ENCODE results near the gene DDIAS. TPM values are rescaled to one million over a fixed set of nuclear protein-coding genes. Genes with fewer than 3 reads are reported as not detected.
"Not testable (repeated sequence)": the region's sequence is repeated elsewhere in the genome, so short reads cannot be mapped to it uniquely, and the experiment has no call there.

DDIAS gene
- total and polyA plus RNA-seq, 7 experiments from 2014 or later = 0.25 to 12.7 (median 1.1) TPM

DNA sequence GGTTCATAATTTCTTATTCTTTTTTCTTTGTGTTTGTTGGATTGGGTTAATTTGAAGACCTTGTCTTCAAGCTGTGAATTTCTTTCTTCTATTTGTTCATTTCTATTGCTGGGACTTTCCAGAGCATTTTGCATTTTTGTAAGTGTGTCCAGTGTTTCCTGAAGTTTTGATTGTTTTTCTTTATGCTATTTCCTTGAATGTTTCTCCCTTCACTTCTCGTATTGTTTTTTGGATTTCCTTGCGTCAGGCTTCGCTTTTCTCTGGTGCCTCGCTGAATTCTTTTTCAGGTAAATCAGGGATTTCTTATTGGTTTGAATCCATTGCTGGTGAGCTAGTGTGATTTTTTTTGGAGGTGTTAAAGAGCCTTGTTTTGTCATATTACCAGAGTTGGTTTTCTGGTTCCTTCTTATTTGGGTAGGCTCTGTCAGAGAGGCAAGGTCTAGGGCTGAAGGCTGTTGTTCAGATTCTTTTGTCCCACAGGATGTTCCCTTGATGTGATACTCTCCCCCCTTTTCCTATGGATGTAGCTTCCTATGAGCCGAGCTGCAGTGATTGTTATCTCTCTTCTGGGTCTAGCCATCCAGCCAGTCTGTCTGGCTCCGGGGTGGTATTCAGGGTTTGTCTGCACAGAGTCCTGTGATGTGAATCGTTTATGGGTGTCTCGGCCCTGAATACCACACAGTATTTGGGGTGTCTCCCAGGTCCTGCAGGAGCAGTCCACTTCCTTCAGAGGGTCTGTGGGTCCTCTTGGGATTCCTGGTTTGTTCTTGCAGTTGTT, 21.0 kb downstream of the DDIAS start:
- peaks cover 10 to 24% of the 10 kb centered on the region in 2 donors for H3K4me1 ChIP-seq (ENCODE audit: control insufficient read depth in 2 of 2, insufficient read depth in 2 of 2, low read length in 2 of 2)
- intact Hi-C loops (cut with micrococcal nuclease) = loop anchor here in 1 of 2 donors (5.0 kb wide), 1 partner anchor 235 kb away; the partner anchor contains the start of gene PCF11
- not testable (repeated sequence) for H3K4me3 ChIP-seq (ENCODE audit: low read length); H3K9me3 ChIP-seq (ENCODE audit: control insufficient read depth in 2 of 3, low read length in 3 of 3); DNase-seq; ATAC-seq; H3K27me3 Mint-ChIP-seq; H3K36me3 ChIP-seq (ENCODE audit: control insufficient read depth in 2 of 3, insufficient read depth in 3 of 3, low read length in 3 of 3); H3K27me3 ChIP-seq (ENCODE audit: control insufficient read depth in 2 of 2, insufficient read depth in 2 of 2, low read length in 2 of 2); H3K27ac ChIP-seq (ENCODE audit: low read depth, low read length)
- H3K4me1 Mint-ChIP-seq = peaks cover 19 to 69% (median 61%) of the 10 kb centered on the region in 7 donors
- CTCF ChIA-PET = interaction anchor here (1.1 kb wide), 2 partner anchors 10 to 35 kb away, joined by 3 read pairs; no protein-coding TSS in a partner anchor
- H3K27ac Mint-ChIP-seq = peak overlapping the region in 7 of 9 donors; percentile 19 to 89 (median 71)
- peaks cover 8 to 37% (median 18%) of the 10 kb centered on the region in 5 donors for H3K36me3 Mint-ChIP-seq
- POLR2A ChIA-PET = interaction anchor here (0.6 to 2.4 kb wide), 7 partner anchors 9 to 78 kb away, joined by 3 to 15 read pairs (median 4); no protein-coding TSS in a partner anchor
- peaks cover 4 to 33% (median 12%) of the 10 kb centered on the region in 11 donors for H3K9me3 Mint-ChIP-seq
- peak overlapping the region in 4 of 10 donors; percentile 10 to 61 (median 26) for H3K4me3 Mint-ChIP-seq

DNA sequence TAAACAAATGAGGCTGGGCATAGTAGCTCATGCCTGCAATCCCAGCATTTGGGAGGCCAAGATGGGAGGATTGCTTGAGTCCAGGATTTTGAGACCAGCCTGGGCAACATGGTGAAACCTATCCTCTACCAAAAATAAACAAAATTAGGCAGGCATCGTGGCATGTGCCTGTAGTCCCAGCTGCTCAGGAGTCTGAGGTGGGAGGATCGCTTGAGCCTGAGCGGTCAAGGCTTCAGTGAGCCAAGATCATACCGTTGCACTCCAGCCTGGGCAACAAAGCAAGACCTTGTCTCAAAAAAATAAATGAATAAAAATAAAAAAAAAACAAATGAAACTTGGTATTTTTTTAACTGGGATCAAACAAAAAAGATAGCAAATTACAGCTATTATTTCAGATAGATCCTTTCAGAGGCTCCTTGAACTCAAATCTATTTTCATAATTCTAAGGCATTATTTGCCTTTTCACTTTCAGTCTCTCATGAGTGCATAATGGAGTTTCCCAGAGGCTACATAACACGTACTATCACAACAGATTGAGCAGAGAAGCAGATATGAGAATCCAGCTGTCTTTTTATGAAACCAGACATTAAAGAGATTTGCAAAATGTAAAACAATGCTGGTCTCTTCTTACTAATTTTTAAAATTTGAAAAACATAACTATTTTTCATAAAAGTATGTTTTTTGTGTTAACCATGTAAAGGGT, 23.1 kb downstream of the DDIAS start:
- Histone ChIP-seq H3K36me3 (ENCODE audit: control insufficient read depth in 2 of 3, insufficient read depth in 3 of 3, low read length in 3 of 3) (no peaks in the 10 kb centered on the region), H3K27me3 (ENCODE audit: control insufficient read depth in 2 of 2, insufficient read depth in 2 of 2, low read length in 2 of 2) (no peaks in the 10 kb centered on the region), H3K4me1 (ENCODE audit: control insufficient read depth in 2 of 2, insufficient read depth in 2 of 2, low read length in 2 of 2) (peaks cover 10 to 25% of the 10 kb centered on the region in 2 donors), H3K27ac (ENCODE audit: low read depth, low read length) (no peak overlapping the region), H3K4me3 (ENCODE audit: low read length) (no peak overlapping the region), H3K9me3 (ENCODE audit: control insufficient read depth in 2 of 3, low read length in 3 of 3) (no peaks in the 10 kb centered on the region)
- ChIA-PET CTCF (interaction anchor here (0.7 to 1.5 kb wide), 5 partner anchors 21 to 325 kb away, joined by 3 to 4 read pairs (median 4); partner anchors contain the start of gene RAB30), POLR2A (interaction anchor here (0.6 to 3.5 kb wide), 9 partner anchors 10 to 240 kb away, joined by 3 to 27 read pairs (median 5); partner anchors contain the start of gene DDIAS)
- Mint-ChIP-seq H3K27ac (no peak overlapping the region), H3K4me3 (no peak overlapping the region), H3K36me3 (peaks cover 0 to 18% (median 6%) of the 10 kb centered on the region in 5 donors), H3K9me3 (peaks cover 0 to 15% (median 4%) of the 10 kb centered on the region in 11 donors), H3K27me3 (no peaks in the 10 kb centered on the region), H3K4me1 (peaks cover 19 to 60% (median 54%) of the 10 kb centered on the region in 7 donors)
- ATAC-seq (no peak), DNase-seq (no peak)
- intact Hi-C loops (cut with micrococcal nuclease) = loop anchor here in 1 of 2 donors (5.0 kb wide), 1 partner anchor 233 kb away; the partner anchor contains the start of gene PCF11

DNA sequence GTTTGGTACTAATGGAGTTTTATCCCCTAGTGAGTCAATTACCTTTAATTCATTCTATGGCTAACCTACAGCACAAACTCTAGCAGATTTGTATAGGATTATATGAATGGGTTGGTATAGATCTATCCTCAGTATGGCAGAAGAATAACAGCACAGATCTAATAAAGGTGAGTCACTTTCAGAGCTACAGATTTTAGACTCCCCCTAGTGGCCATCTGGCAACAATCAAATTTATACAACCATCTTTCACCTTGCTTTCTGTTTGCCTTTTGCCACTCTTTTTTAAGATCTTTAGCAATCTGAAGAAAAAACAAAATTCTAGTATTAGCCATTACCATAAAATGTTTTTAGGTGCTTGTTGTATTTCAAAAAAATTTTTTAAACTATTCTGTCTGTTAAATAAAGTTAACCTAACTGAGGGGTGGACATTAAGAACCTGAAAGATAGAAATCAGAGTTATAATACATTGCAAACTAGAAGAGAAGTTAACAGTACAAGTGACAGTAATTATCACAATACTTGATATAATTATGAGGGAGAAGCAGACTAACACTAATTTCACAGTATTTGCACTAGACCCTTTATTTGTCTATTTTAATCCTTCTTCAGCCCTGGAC, 25.8 kb downstream of the DDIAS start:
- H3K27ac ChIP-seq (ENCODE audit: low read depth, low read length) = no peak overlapping the region
- no peaks in the 10 kb centered on the region for H3K27me3 Mint-ChIP-seq
- H3K36me3 ChIP-seq (ENCODE audit: control insufficient read depth in 2 of 3, insufficient read depth in 3 of 3, low read length in 3 of 3) = no peaks in the 10 kb centered on the region
- H3K4me3 Mint-ChIP-seq = peak overlapping the region in 2 of 10 donors; percentile 10 to 63
- H3K27me3 ChIP-seq (ENCODE audit: control insufficient read depth in 2 of 2, insufficient read depth in 2 of 2, low read length in 2 of 2) = no peaks in the 10 kb centered on the region
- ATAC-seq (peak; percentile 89), DNase-seq (peak in 7 of 9 donors; percentile 51 to 77 (median 67))
- H3K9me3 Mint-ChIP-seq = peaks cover 0 to 3% (median 0%) of the 10 kb centered on the region in 11 donors
- intact Hi-C loops (cut with micrococcal nuclease) = loop anchor here (1.0 to 2.0 kb wide), 10 partner anchors 19 to 229 kb away; partner anchors contain the start of gene RAB30 (in 2 of the 2)
- CTCF ChIA-PET = interaction anchor here (1.2 to 2.6 kb wide), 5 partner anchors 29 to 322 kb away, joined by 4 to 12 read pairs (median 5); no protein-coding TSS in a partner anchor
- H3K36me3 Mint-ChIP-seq = peaks cover 0 to 7% (median 0%) of the 10 kb centered on the region in 5 donors
- peaks cover 10 to 55% (median 45%) of the 10 kb centered on the region in 7 donors for H3K4me1 Mint-ChIP-seq
- no peaks in the 10 kb centered on the region for H3K9me3 ChIP-seq (ENCODE audit: control insufficient read depth in 2 of 3, low read length in 3 of 3)
- peak overlapping the region in 8 of 9 donors; percentile 26 to 76 (median 52) for H3K27ac Mint-ChIP-seq
- no peak overlapping the region for H3K4me3 ChIP-seq (ENCODE audit: low read length)
- H3K4me1 ChIP-seq (ENCODE audit: control insufficient read depth in 2 of 2, insufficient read depth in 2 of 2, low read length in 2 of 2) = peaks cover 0 to 23% of the 10 kb centered on the region in 2 donors
- POLR2A ChIA-PET = interaction anchor here (1.0 to 3.5 kb wide), 4 partner anchors 29 to 145 kb away, joined by 4 to 27 read pairs (median 5); partner anchors contain the start of gene RAB30

GRCh38 chr11:82929121-82929520, 27.6 kb downstream of the DDIAS start:
- H3K9me3 ChIP-seq (ENCODE audit: control insufficient read depth in 2 of 3, low read length in 3 of 3) = no peaks in the 10 kb centered on the region
- DNase-seq (no peak), ATAC-seq (no peak)
- POLR2A ChIA-PET = interaction anchor here (1.0 to 2.4 kb wide), 6 partner anchors 16 to 43 kb away, joined by 4 to 12 read pairs (median 6); no protein-coding TSS in a partner anchor
- peaks cover 0 to 10% (median 0%) of the 10 kb centered on the region in 5 donors for H3K36me3 Mint-ChIP-seq
- H3K27ac Mint-ChIP-seq = peak overlapping the region in 2 of 9 donors; percentile 32 to 67
- H3K27me3 Mint-ChIP-seq = no peaks in the 10 kb centered on the region
- no peak overlapping the region for H3K4me3 ChIP-seq (ENCODE audit: low read length)
- H3K27me3 ChIP-seq (ENCODE audit: control insufficient read depth in 2 of 2, insufficient read depth in 2 of 2, low read length in 2 of 2) = no peaks in the 10 kb centered on the region
- CTCF ChIA-PET = interaction anchor here (2.4 kb wide), 1 partner anchor 10 kb away, joined by 9 read pairs; no protein-coding TSS in a partner anchor
- H3K4me3 Mint-ChIP-seq = no peak overlapping the region
- H3K36me3 ChIP-seq (ENCODE audit: control insufficient read depth in 2 of 3, insufficient read depth in 3 of 3, low read length in 3 of 3) = no peaks in the 10 kb centered on the region
- H3K4me1 Mint-ChIP-seq = peaks cover 12 to 54% (median 50%) of the 10 kb centered on the region in 7 donors
- peaks cover 0 to 32% of the 10 kb centered on the region in 2 donors for H3K4me1 ChIP-seq (ENCODE audit: control insufficient read depth in 2 of 2, insufficient read depth in 2 of 2, low read length in 2 of 2)
- intact Hi-C loops (cut with micrococcal nuclease) = no loop called here
- no peak overlapping the region for H3K27ac ChIP-seq (ENCODE audit: low read depth, low read length)
- H3K9me3 Mint-ChIP-seq = no peaks in the 10 kb centered on the region

DNA sequence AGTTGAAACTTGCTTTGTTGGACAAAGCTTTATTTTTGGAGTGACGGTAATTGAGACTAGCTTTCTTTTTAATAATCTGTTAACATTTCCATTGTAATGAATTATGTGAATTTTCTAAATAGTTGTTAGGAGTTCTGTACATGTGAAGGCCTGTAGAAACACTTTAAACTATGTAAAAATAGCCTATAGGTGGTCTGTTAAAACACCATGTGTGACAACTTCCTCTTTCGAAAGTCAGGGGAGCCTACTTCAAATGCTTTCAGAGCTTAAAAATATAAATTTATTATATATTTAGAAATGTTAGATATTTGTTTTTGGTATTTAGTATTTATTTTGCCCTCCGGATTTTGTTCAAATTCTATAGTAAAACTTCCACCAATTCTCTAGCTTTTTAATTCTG, 28.7 kb downstream of the DDIAS start:
- no peaks in the 10 kb centered on the region for H3K9me3 Mint-ChIP-seq
- H3K4me1 Mint-ChIP-seq = peaks cover 12 to 53% (median 48%) of the 10 kb centered on the region in 7 donors

More for the DNA sequence above, 28.7 kb downstream of the DDIAS start:
- DNase-seq = no peak
- Mint-ChIP-seq H3K4me3 (no peak overlapping the region), H3K27ac (peak overlapping the region in 3 of 9 donors; percentile 32 to 37 (median 36)), H3K36me3 (peaks cover 0 to 12% (median 0%) of the 10 kb centered on the region in 5 donors), H3K27me3 (no peaks in the 10 kb centered on the region)
- intact Hi-C loops (cut with micrococcal nuclease) = no loop called here
- Histone ChIP-seq H3K27me3 (ENCODE audit: control insufficient read depth in 2 of 2, insufficient read depth in 2 of 2, low read length in 2 of 2) (no peaks in the 10 kb centered on the region), H3K4me1 (ENCODE audit: control insufficient read depth in 2 of 2, insufficient read depth in 2 of 2, low read length in 2 of 2) (peaks cover 0 to 32% of the 10 kb centered on the region in 2 donors), H3K27ac (ENCODE audit: low read depth, low read length) (no peak overlapping the region), H3K36me3 (ENCODE audit: control insufficient read depth in 2 of 3, insufficient read depth in 3 of 3, low read length in 3 of 3) (no peaks in the 10 kb centered on the region), H3K4me3 (ENCODE audit: low read length) (no peak overlapping the region), H3K9me3 (ENCODE audit: control insufficient read depth in 2 of 3, low read length in 3 of 3) (no peaks in the 10 kb centered on the region)
- POLR2A ChIA-PET = interaction anchor here (0.9 to 2.4 kb wide), 12 partner anchors 12 to 226 kb away, joined by 3 to 12 read pairs (median 4); partner anchors contain the start of genes DDIAS and PRCP
- ATAC-seq = no peak
- CTCF ChIA-PET = interaction anchor here (0.6 to 2.4 kb wide), 9 partner anchors 9 to 320 kb away, joined by 3 to 12 read pairs (median 4); no protein-coding TSS in a partner anchor
